GM18502 (cell line): Measurements from ENCODE around the gene AKIRIN2.
"Not testable (repeated sequence)": the region's sequence is repeated elsewhere in the genome, so short reads cannot be mapped to it uniquely, and the experiment has no call there.

ENCODE experiments used
- ATAC-seq: cut with Tn5 transposase; IDR thresholded peaks from one replicate; pipeline ENCODE4 v1.9.1; 2021; ENCODE audit warnings: mild to moderate bottlenecking; ENCODE audit not compliant: unreplicated experiment, poor library complexity

Gene AKIRIN2

GRCh38 chr6:87721311-87721710 lies 19.3 kb upstream of the AKIRIN2 start:
- ATAC-seq, result no peak

- ATAC-seq, result no peak
Measured at GRCh38 chr6:87718662-87719433, 16.8 kb upstream of the AKIRIN2 start.

- no peak for ATAC-seq
Measured at GRCh38 chr6:87716928-87717614, 15.0 kb upstream of the AKIRIN2 start.

DNA sequence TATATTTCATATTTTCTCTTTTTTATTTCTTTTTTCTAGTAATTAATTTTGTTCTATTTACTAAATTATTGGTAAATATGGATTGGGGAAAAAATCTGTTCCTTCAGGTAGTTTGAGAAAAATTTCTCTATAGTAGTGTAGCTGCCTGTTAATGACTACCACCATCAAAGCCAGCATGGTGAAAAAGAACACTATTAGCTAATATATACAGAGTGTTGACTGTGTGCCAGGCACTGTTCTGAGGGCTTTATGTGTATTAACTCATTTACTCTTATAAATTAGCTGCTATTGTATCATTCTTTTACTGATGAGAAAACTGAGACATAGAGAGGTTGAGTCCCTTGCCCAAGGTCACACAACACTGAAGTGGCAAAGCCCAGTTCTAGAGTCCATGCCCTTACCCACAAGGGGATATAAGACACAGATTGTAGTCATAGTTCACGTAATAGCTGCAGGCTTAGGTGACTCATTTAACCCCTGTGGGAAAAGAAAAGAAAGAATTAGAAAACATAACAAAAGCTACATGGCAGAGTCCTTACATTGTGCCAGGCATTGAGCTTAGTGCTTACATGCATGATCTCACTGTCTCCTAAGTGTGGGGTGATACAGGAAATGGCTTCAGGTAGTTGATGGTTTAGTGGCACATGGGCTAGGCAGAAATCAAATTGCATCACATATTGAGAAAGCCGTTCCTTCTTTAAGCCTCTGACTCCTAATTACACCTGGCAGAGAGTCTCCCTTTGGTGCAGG lies 12.2 kb upstream of the AKIRIN2 start:
- ATAC-seq, result peak; percentile 56

- ATAC-seq, result not testable (repeated sequence)
Measured at GRCh38 chr6:87712713-87713112, 10.7 kb upstream of the AKIRIN2 start.

DNA sequence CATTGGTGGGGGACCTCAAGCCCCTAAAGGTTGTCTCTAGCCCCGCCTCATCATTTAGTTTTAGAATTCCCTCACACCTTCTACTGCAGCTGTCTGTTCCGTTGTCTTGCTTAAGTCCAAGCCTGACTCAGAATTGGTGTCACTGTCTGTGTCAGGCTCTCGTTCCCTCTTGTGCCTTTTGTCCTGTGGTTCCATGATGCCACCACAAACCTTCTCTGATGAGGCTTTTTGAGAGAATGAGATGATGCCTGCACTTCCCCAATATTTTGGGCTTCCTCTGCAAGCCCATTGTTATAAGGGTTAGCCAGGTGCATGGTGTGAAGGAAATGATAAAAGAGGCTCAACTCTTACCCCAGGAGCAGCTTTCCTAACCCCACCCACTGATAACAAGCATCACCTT lies 8.1 kb upstream of the AKIRIN2 start:
- ATAC-seq, result peak; percentile 36

- not testable (repeated sequence) for ATAC-seq
Measured at GRCh38 chr6:87708581-87709427, 6.8 kb upstream of the AKIRIN2 start.

DNA sequence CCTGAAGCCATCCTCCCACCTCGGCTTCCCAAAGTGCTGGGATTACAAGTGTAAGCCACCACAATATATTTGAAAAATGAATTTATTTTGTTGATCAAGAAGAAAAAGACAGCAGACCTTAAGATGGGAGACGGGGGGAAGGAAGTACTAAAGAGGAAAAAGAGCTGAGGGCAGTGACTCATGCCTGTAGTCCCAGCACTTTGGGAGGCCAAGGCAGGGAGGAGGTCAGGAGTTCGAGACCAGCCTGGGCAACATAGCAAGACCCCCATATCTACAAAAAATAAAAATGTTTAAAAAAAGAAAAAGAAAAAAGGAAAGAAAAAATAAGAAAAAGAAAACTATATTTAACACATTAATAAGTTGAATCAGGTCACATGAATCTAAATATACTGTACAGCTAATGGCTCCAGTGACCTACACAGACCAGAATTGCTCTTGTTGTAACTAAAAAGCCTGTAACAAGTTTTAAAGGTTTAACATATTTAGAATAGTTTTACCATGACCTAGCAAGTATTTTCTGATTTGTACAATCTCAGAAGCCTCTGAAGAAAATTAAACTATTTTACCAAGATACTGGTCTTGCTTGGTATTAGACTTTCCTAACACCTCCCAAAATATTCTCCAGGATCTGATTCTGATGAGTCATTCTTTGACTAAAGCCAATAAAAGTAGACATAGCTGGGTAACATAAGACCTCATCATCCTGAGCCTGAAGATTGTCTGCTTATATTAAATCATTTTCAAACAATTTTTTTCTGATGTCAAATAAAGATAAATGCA lies 4.3 kb upstream of the AKIRIN2 start:
- ATAC-seq, result no peak

DNA sequence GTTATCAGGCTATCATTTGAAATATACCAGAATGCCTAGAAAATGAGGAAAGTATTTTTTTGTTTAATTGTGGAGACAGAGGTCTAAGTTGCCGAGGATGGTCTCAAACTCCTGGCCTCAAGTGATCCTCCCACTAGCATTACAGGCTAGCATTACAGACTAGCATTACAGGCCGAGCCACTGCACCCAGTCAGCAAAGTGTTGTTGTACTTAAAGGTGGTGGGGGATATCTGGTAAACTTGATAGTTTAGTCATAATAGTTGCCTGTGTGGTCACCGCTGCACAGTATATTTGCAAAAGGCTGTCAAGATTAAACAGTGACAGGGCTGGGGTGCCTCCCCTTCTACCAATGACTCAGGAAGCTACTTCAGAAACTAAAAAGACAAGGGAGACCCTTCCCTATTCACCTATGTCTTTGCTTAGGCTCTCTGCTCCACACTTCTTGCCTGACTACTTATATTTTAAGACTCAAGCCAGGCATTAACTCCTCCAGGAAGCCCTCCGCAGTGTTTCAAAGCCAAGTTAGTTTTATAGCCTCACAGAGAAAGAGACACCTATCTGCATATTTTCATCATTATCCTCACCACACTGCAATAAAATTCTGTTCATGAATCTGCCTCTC lies 3.1 kb upstream of the AKIRIN2 start:
- peak; percentile 64 for ATAC-seq

GRCh38 chr6:87703039-87703438 lies 1.0 kb upstream of the AKIRIN2 start:
- not testable (repeated sequence) for ATAC-seq

DNA sequence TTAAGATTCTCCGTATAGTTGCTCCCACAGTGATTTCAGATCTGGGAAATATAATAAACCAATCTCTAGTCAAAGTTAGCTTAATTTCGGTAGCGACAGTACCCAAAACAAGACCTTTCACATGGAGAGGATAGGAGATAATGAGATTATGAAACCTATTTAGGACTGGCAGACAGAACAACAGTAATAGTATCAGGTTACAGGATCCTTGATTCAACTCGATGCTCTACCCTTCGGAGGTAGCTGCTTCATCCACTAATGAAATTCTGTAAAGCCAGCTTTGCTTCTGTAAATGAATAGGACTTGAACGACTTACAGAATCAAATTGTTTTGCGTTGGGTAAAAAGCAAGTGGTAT lies 534 bp upstream of the AKIRIN2 start:
- ATAC-seq, result peak; percentile 23

GRCh38 chr6:87701344-87701675 lies 723 bp downstream of the AKIRIN2 start:
- ATAC-seq, result peak; percentile 0

- ATAC-seq, result peak; percentile 17
Measured at GRCh38 chr6:87700397-87701343, 1.4 kb downstream of the AKIRIN2 start.

DNA sequence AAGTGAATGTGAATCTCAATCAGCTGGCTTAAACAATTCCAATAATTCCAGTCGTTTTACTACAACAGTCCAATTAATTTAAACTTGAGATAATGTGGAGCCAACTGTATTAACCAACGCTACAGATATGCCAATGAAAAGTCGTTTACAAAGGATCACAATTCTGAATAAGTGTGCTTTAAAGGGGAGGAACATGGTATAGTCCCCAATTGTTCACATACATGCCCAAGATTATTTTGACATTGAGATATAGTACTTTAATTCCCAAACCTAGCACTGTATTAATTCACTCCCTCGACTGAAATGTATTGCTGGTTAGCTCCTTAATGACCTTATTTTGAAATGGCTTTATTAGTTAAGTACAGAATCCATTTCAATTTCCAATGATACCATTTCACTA lies 2.5 kb downstream of the AKIRIN2 start:
- no peak for ATAC-seq

- ATAC-seq, result no peak
Measured at GRCh38 chr6:87698547-87699006, 3.5 kb downstream of the AKIRIN2 start.

DNA sequence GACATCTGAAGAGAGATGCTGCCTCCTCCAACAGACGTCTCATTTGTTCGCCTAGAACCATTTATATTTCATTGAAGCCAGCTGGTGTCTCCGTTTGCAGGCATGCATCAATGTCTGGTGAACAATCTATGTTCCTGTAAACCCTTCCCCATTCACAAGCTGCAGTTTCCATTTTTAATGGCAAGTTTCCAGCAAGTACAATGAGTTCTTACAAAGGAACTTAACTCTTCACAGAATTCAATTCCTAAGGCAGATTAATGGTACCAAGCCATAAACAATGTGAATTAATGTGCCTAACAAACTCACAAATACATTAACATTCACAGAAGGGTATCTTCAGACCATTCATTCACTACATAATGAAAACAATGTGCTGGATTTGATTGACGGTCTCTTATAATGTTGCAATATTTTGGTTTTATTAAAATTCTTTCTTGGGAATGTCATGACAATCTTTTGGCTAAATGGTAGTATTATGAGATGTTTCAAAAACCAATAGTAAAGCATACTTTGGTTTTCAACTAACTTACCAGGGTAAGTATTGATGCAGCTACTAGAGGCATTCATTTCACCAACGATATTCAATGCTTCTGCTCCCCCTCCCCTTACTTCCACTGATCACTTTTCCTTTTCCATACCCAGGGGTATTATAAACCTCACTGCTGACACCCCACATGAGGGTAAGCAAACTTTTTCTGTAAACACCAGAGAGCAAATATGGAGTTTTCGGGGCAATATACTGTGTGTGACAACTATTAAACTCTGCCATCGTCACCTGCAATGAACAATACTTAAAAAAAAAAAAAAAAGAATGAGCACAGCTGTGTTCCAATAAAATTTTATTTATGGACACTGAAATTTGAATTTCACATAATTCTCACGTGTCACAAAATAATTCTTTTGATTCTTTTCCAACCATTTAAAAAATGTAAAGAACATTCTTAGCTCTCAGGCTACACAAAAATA lies 4.2 kb downstream of the AKIRIN2 start:
- ATAC-seq, result no peak

- ATAC-seq, result not testable (repeated sequence)
Measured at GRCh38 chr6:87696817-87697216, 5.2 kb downstream of the AKIRIN2 start.
